Heart right ventricle (tissue), 16 donors: ENCODE data around the gene DIS3L2. TPM values are rescaled to one million over a fixed set of nuclear protein-coding genes. Genes with fewer than 3 reads are reported as not detected.

Source experiments
- ATAC-seq, 8 donors: fragments of 200-7000 bp; cut with Tn5 transposase; one replicate each; pipeline ENCODE4 v1.9.1; 2020; ENCODE audit warnings: mild to moderate bottlenecking in 8 of 8, moderate library complexity in 8 of 8, moderate number of reproducible peaks in 1 of 8
- DNase-seq, 2 donors: peaks; one replicate each; pipeline ENCODE4 v3.0.0-alpha.2; 2020
- H3K27ac ChIP-seq, 10 donors: fragments of 200-600 bp; sonication (generic) in 2 of 10; one replicate each; pipeline versions ENCODE4 v1.5.0 to v1.8.0; 2020 to 2022; ENCODE audit warnings: mild to moderate bottlenecking in 3 of 10
- H3K27me3 ChIP-seq, 7 donors: fragments of 200-600 bp; one replicate each; pipeline ENCODE4 v1.8.0; 2021 to 2022; ENCODE audit warnings: mild to moderate bottlenecking in 2 of 7
- H3K36me3 ChIP-seq, 9 donors: fragments of 200-600 bp; sonication (generic) in 1 of 9; one replicate each; pipeline versions ENCODE4 v1.5.0 to v1.8.0; 2020 to 2022; ENCODE audit warnings: mild to moderate bottlenecking in 2 of 9
- H3K4me1 ChIP-seq, 9 donors: fragments of 200-600 bp; sonication (generic) in 1 of 9; one replicate each; pipeline versions ENCODE4 v1.5.0 to v1.8.0; 2020 to 2022; ENCODE audit warnings: mild to moderate bottlenecking in 4 of 9
- H3K4me3 ChIP-seq, 10 donors: fragments of 200-600 bp; sonication (generic) in 2 of 10; one replicate each; pipeline versions ENCODE4 v1.5.0 to v1.8.0; 2020 to 2022; ENCODE audit warnings: mild to moderate bottlenecking in 7 of 10, moderate library complexity in 2 of 10
- H3K9me3 ChIP-seq, 11 donors: fragments of 200-600 bp in 10 of 11; sonication (generic) in 2 of 11; one replicate each; pipeline versions ENCODE4 v1.5.0 to v1.8.0; 2013 to 2022; ENCODE audit warnings: mild to moderate bottlenecking in 2 of 11, control low read depth in 1 of 11, moderate library complexity in 1 of 11
- WGBS, 2 donors: extraction: QIAGEN DNeasy Blood & Tissue Kit; methylation state at CpG; one replicate each; pipeline ENCODE4 v1.1.7; 2013; ENCODE audit warnings: inconsistent platforms in 1 of 2; 5-methylcytosine and 5-hydroxymethylcytosine counted together
- intact Hi-C, 10 donors: fragments of 100-400 bp; cut with DNase I; formaldehyde crosslinking; loops; one replicate each; pipeline versions ENCODE4 v1.11.1 to v1.14.2; 2022
- polyA plus RNA-seq, 2 donors: library from polyadenylated mRNA; stranded (reverse); fragments of 200-250 nt; gene quantifications; one replicate each; pipeline ENCODE4 v1.2.3, GENCODE V29; 2013
- total RNA-seq, 10 donors: library from RNA; stranded (reverse); fragmentation: NEBNext Ultra II Directional in 3 of 10; extraction: Animal tissue kit (Norgen Biotek cat#: 25700) in 3 of 10; gene quantifications; one replicate each; pipeline versions ENCODE4 v1.2.1 to v1.2.4, GENCODE V29; 2021 to 2023
- TF ChIP-seq, protein P1 (sequence below), 9 donors: fragments of 200-600 bp; sonication (generic) in 2 of 9; IDR thresholded peaks; one replicate each; pipeline versions ENCODE4 v1.5.0 to v1.8.0; 2021 to 2022; ENCODE audit warnings: antibody characterized with exemption in 9 of 9, mild to moderate bottlenecking in 5 of 9, moderate library complexity in 1 of 9
- donor health status: Arrhythmogenic right ventricular cardiomyopathy.
- donor health status: ischemic (EF 13 %, LVEDD 7.1; RV severe dilation, severe dysfunction).
- donor health status: healthy with polysubstance abuse.
- donor health status: DM: no; HTN: yes; CAD: no.
- donor health status: DM: no; HTN: no; CAD: no.
- donor health status: ischemic (EF 25% LVEDD 6.9; RV normal size, moderate dysfunction).
- donor health status: ischemic (EF 25% LVEDD 5.7; RV mildly dilated, moderate dysfunction).
- donor health status: healthy.
- donor health status: DM: yes; HTN: yes; CAD: no.
- donor health status: Ischemic cardiomyopathy.
- donor health status: ischemic (EF 35%, LVEDD 5.7; RV mildly dilated, moderate dysfunction).
- donor health status: nonischemic (EF 11% LVEDD 7.7; RV severe dilation, severe dysfunction).
- donor health status: DM: yes; HTN: yes; CAD: no.
- donor health status: PGD.
- donor health status: ischemic (EF 29% LVEDD 5.4; RV normal size, mild dysfunction).
- donor health status: nonischemic (EF 23%, LVEDD 6.1; RV moderate dilation, normal function).

The DIS3L2 gene
- total and polyA plus RNA-seq, 12 donors = 9.5 to 24.5 (median 18.5) TPM

- no peaks in the 10 kb centered on the region for H3K9me3 ChIP-seq
- 98 to 100% methylated on average over 2 of the region's 2 CpGs for WGBS, 2 donors
Measured at GRCh38 chr2:232242316-232242715, 280.8 kb downstream of the DIS3L2 start.

DNA sequence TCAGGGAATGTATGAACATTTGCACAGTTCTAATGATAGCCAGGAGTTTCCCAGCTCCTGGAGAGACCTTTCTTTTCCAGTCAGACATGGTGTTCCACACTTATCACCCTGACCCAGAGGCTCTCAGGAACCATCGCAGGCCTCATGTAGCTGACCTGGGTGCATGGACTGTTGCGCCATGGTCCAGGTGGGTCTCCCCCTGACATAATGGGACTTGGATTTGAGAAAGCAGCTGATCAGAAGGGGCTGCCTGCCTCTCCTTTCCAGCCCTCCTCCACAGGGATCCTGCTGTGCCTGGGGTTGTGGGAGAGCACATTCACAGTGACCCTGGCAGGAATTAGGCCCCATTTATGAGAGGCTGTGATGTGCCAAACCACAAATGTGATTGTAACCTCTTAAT, 283.6 kb downstream of the DIS3L2 start:
- no peak for ATAC-seq
- 96 to 100% methylated on average over 2 of the region's 2 CpGs for WGBS, 2 donors
- no peaks in the 10 kb centered on the region for H3K9me3 ChIP-seq
- no peak overlapping the region for H3K27ac ChIP-seq
- DNase-seq = no peak
- peaks cover 0 to 33% (median 0%) of the 10 kb centered on the region in 9 donors for H3K36me3 ChIP-seq
- H3K27me3 ChIP-seq = no peaks in the 10 kb centered on the region
- intact Hi-C loops = no loop called here
- TF ChIP-seq, protein P1, sequence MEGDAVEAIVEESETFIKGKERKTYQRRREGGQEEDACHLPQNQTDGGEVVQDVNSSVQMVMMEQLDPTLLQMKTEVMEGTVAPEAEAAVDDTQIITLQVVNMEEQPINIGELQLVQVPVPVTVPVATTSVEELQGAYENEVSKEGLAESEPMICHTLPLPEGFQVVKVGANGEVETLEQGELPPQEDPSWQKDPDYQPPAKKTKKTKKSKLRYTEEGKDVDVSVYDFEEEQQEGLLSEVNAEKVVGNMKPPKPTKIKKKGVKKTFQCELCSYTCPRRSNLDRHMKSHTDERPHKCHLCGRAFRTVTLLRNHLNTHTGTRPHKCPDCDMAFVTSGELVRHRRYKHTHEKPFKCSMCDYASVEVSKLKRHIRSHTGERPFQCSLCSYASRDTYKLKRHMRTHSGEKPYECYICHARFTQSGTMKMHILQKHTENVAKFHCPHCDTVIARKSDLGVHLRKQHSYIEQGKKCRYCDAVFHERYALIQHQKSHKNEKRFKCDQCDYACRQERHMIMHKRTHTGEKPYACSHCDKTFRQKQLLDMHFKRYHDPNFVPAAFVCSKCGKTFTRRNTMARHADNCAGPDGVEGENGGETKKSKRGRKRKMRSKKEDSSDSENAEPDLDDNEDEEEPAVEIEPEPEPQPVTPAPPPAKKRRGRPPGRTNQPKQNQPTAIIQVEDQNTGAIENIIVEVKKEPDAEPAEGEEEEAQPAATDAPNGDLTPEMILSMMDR (IDR thresholded peaks at IDR 0.05) = no peak
- H3K4me3 ChIP-seq = no peak overlapping the region
- no peaks in the 10 kb centered on the region for H3K4me1 ChIP-seq

More at GRCh38 chr2:232242316-232242715, 280.8 kb downstream of the DIS3L2 start:
- no peak overlapping the region for H3K4me3 ChIP-seq
- no peaks in the 10 kb centered on the region for H3K27me3 ChIP-seq
- no peak for DNase-seq
- intact Hi-C loops = no loop called here
- TF ChIP-seq, protein P1 (IDR thresholded peaks at IDR 0.05) = no peak
- peaks cover 0 to 36% (median 0%) of the 10 kb centered on the region in 9 donors for H3K36me3 ChIP-seq
- no peaks in the 10 kb centered on the region for H3K4me1 ChIP-seq
- no peak for ATAC-seq
- no peak overlapping the region for H3K27ac ChIP-seq

- no peaks in the 10 kb centered on the region for H3K9me3 ChIP-seq
- ATAC-seq = no peak
- H3K36me3 ChIP-seq = peaks cover 0 to 36% (median 7%) of the 10 kb centered on the region in 9 donors
- no peak for DNase-seq
- 94 to 95% methylated on average over 3 of the region's 3 CpGs for WGBS, 2 donors
- no peak overlapping the region for H3K4me3 ChIP-seq
- H3K27ac ChIP-seq = no peak overlapping the region
- TF ChIP-seq, protein P1 (IDR thresholded peaks at IDR 0.05) = no peak
- intact Hi-C loops = no loop called here
- no peaks in the 10 kb centered on the region for H3K27me3 ChIP-seq
- H3K4me1 ChIP-seq = no peaks in the 10 kb centered on the region
Measured at GRCh38 chr2:232246245-232246644, 284.7 kb downstream of the DIS3L2 start.

GRCh38 chr2:232249096-232249495, 287.6 kb downstream of the DIS3L2 start:
- no peaks in the 10 kb centered on the region for H3K9me3 ChIP-seq
- TF ChIP-seq, protein P1 (IDR thresholded peaks at IDR 0.05) = no peak
- 95 to 99% methylated on average over 3 of the region's 3 CpGs for WGBS, 2 donors
- H3K27me3 ChIP-seq = no peaks in the 10 kb centered on the region
- no peak overlapping the region for H3K27ac ChIP-seq
- ATAC-seq (no peak), DNase-seq (no peak)
- H3K36me3 ChIP-seq = peaks cover 0 to 55% (median 13%) of the 10 kb centered on the region in 9 donors
- no peaks in the 10 kb centered on the region for H3K4me1 ChIP-seq
- intact Hi-C loops = no loop called here
- no peak overlapping the region for H3K4me3 ChIP-seq
